Tibial nerve (tissue), 3 donors: ENCODE data around the gene NUAK2.

Source experiments
- CTCF ChIP-seq, 5 experiments: fragments of 200-600 bp in 3 of 5; fragments of 450-650 bp in 2 of 5; sonication (generic) in 3 of 5; IDR thresholded peaks; one replicate each; pipeline ENCODE4 v1.5.1; 2016 to 2019; ENCODE audit warnings: antibody characterized with exemption in 5 of 5, mild to moderate bottlenecking in 3 of 5, moderate library complexity in 2 of 5
- POLR2A ChIP-seq, 2 donors: fragments of 450-650 bp; IDR thresholded peaks; one replicate each; pipeline ENCODE4 v1.6.1; 2017; ENCODE audit warnings: antibody characterized with exemption in 2 of 2, mild to moderate bottlenecking in 2 of 2, moderate library complexity in 2 of 2

GRCh38 chr1:205303247-205303888 lies 18.2 kb downstream of the NUAK2 start:
- TF ChIP-seq CTCF (IDR thresholded peaks at IDR 0.05) = no peak
- no peak for TF ChIP-seq POLR2A (IDR thresholded peaks at IDR 0.05)
